Kidney epithelial cell (primary cell): ENCODE data around the gene ATMIN. TPM values are rescaled to one million over a fixed set of nuclear protein-coding genes. Genes with fewer than 3 reads are reported as not detected.

Source experiments
- DNase-seq: peaks from one replicate; pipeline ENCODE4 v3.0.0-alpha.2; 2010; ENCODE audit warnings: low read depth
- H3K27me3 ChIP-seq: 2 replicates; pipeline ENCODE4 v1.6.0; 2011; ENCODE audit warnings: low read length; ENCODE audit not compliant: control insufficient read depth, insufficient read depth
- H3K36me3 ChIP-seq: 2 replicates; pipeline ENCODE4 v1.5.1; 2011; ENCODE audit warnings: low read length; ENCODE audit not compliant: control insufficient read depth, insufficient read depth
- H3K4me3 ChIP-seq: 2 replicates; pipeline ENCODE4 v1.5.1; 2011; ENCODE audit warnings: low read depth, mild to moderate bottlenecking, control low read depth, low read length
- CTCF ChIP-seq: IDR thresholded peaks from 2 replicates; pipeline ENCODE4 v1.5.1; 2011; ENCODE audit warnings: mild to moderate bottlenecking, moderate library complexity, low read length, control low read depth, inconsistent platforms; ENCODE audit not compliant: insufficient read depth, poor library complexity, severe bottlenecking
- total RNA-seq: library from RNA; depleted of rRNA; stranded (reverse); fragments of >200 nt; gene quantifications from 2 replicates; pipeline ENCODE4 v1.2.3, GENCODE V29; 2015

The ATMIN gene
- total RNA-seq, 1 donor from 2014 or later, result 43.5 TPM

GRCh38 chr16:81041696-81042095, 6.1 kb downstream of the ATMIN start:
- H3K36me3 ChIP-seq, result peaks cover 1% of the 10 kb centered on the region

GRCh38 chr16:81042821-81043220, 7.2 kb downstream of the ATMIN start:
- DNase-seq, result no peak
- H3K36me3 ChIP-seq, result peaks cover 1% of the 10 kb centered on the region
- H3K4me3 ChIP-seq, result no peak overlapping the region
- no peak for TF ChIP-seq CTCF
- H3K27me3 ChIP-seq, result no peaks in the 10 kb centered on the region

More at GRCh38 chr16:81041696-81042095, 6.1 kb downstream of the ATMIN start:
- no peak for DNase-seq
- TF ChIP-seq CTCF, result no peak
- H3K27me3 ChIP-seq, result no peaks in the 10 kb centered on the region
- H3K4me3 ChIP-seq, result no peak overlapping the region

- H3K36me3 ChIP-seq, result no peaks in the 10 kb centered on the region
- H3K27me3 ChIP-seq, result no peaks in the 10 kb centered on the region
- no peak for TF ChIP-seq CTCF
- DNase-seq, result no peak
- H3K4me3 ChIP-seq, result no peak overlapping the region
Observed at GRCh38 chr16:81053761-81054160, 18.1 kb downstream of the ATMIN start.

- H3K27me3 ChIP-seq, result no peaks in the 10 kb centered on the region
- H3K36me3 ChIP-seq, result no peaks in the 10 kb centered on the region
- TF ChIP-seq CTCF, result no peak
- H3K4me3 ChIP-seq, result no peak overlapping the region
- no peak for DNase-seq
Observed at GRCh38 chr16:81060576-81061306, 25.1 kb downstream of the ATMIN start.

GRCh38 chr16:81061307-81061640, 25.6 kb downstream of the ATMIN start:
- no peak overlapping the region for H3K4me3 ChIP-seq
- H3K36me3 ChIP-seq, result no peaks in the 10 kb centered on the region
- DNase-seq, result no peak
- no peak for TF ChIP-seq CTCF
- no peaks in the 10 kb centered on the region for H3K27me3 ChIP-seq

- TF ChIP-seq CTCF, result no peak
- Histone ChIP-seq H3K27me3 (no peaks in the 10 kb centered on the region), H3K36me3 (no peaks in the 10 kb centered on the region), H3K4me3 (no peak overlapping the region)
- DNase-seq, result no peak
Observed at GRCh38 chr16:81061871-81062608, 26.4 kb downstream of the ATMIN start.
